ENCODE measurements around the gene AP1B1.
"Not testable (repeated sequence)": the region's sequence is repeated elsewhere in the genome, so short reads cannot be mapped to it uniquely, and the experiment has no call there.

AP1B1 gene

DNA sequence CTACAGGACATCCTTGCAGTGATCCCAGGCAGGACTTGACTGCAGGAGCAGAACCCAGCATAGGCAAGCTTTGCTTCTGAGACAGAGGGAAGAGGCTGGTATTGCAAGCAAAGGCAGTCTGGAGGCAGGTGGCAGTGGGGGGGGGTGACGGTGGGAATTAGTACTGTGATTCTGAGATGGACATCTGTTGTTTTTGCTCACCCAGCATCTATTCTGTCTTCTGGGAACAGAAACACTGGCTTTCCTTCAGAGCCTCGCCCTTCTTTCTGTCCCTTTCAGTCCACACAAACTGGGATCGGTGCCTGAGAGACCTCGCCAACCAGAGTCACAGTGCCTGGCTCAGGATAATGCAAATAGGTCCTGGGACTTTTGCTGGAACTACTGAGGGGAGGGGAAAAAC, 41.7 kb downstream of the AP1B1 start:
- DNase-seq, result no peak

DNA sequence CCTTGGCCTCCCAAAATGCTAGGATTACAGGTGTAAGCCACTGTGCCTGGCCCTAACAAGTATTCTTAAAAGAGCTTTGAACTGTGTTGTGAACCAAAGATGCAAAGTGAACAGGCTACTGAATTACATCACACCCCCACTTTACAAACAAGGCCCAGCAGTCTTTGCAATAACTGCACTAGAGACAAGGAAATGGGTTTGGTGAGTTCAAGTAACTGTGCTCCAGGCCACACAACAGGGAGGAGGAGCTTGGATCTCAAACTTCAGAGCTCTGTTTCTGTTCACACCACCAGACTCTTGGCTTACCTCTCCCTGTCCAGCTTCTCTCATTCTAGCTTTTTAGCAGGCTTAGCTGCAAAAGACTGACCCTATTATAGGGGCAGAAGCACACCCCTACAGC, 42.4 kb downstream of the AP1B1 start:
- no peak for DNase-seq

DNA sequence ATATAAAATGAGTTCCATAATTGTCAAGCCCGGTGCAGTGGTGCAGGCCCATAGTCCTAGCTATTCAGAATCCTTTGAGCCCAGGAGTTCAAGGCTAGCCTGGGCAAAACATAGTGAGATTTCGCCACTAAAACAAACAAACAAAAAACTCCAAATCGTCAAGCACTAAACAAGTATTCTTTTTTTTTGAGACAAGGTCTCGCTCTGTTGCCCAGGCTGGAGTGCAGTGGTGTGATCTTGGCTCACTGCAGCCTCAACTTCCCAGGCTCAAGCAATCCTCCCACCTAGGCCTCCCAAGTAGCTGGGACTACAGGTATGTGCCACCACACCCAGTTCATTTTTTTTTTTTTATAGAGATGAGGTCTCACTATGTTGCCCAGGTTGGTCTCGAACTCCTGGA, 43.5 kb downstream of the AP1B1 start:
- DNase-seq, result not testable (repeated sequence)

DNA sequence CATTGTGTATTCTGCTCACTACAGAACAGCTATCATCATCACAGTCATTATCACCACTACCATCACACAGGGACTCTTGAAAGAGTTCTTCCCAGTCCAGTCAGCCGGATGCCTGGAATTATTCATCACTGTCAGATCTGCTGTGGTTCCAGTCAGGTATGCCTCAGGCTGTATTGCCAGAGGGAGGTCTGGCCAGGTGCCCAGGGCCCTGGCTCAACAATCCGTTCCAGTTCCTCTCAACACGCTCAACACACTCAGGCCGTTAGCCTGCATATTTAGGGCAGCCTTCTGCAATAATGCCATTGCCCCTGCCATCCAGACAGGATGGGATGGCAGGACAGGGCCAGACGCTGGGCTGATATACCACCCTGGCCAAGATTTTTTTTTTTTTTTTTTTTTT, 44.2 kb downstream of the AP1B1 start:
- DNase-seq, result peak; percentile 98

DNA sequence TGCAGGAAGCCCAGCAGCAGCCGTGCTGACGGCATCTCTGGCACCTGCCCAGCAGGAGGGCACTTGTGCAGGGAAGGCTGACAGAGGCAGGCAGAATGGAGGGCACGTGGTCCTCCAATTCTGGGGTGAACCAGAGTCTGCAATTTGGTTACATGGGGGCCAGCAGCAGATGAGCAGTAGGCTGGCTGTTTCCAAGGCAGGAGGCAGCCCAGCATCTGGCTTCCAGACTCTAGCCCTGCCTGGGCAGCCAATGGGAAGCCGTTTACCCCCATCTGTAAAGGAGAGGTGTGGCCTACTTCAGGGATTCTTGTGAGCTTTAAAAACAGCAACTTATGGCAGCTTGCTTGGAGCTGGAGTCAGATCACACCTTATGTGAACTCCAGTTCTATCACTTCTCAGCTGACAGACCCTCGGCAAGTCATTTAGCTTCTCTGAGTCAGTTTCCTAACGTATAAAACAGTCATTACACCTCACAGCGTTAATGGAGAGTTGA, 45.0 kb downstream of the AP1B1 start:
- DNase-seq, result peak; percentile 69

DNA sequence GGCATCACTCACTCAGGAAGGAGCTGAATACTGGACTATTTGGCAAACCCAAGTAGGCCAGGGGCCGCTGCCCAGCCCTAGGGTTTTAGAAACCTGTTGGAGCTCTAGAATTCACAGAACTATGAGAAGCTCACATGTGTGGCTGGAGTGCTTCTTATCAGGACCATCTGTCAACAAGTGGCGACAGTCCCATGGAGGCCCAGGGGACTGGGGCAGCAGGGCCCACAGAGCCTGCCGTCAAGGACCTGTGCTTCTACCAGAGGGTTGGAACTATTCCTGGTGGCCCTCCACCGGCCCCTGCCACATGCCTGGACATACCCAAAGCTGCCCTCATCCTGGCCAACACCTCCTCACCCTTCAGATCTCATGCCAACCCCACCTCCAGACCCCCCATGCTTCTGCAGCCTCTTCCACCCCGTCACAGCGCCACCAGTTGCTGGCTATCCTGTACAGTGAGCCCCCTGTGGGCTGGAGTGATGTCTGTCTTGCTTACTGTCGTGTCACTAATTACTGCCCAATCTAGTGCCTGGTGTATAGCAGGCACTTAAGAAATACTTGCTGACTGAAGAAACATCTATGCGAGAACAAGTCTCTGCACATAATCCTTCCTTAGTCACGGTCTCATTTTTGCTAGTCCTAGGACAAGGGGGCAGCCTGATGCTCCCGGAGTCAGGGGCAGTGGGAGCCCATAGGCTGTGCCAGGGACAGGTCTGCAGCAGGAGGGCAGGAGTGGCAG, 45.6 kb downstream of the AP1B1 start:
- no peak for DNase-seq

DNA sequence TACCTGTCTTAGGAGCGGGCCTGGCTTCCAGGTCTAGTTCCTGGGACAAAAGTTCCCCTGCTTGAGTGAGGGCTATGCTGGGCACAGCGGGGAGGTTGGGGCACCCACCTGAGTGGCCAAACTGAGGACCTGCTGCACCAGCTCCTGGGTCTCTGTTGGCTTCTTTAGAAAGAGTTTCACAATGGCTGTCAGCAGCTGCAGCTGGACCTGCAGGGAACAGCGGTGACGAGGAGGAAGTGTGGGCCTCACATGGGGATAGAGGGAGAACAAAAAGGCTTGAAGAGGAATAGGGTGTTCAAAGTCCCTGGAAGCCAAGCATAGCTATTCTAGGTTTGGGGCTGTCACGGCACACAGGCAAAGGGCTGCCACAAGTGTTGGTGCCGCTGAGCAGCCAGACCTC, 46.2 kb downstream of the AP1B1 start:
- no peak for DNase-seq

DNA sequence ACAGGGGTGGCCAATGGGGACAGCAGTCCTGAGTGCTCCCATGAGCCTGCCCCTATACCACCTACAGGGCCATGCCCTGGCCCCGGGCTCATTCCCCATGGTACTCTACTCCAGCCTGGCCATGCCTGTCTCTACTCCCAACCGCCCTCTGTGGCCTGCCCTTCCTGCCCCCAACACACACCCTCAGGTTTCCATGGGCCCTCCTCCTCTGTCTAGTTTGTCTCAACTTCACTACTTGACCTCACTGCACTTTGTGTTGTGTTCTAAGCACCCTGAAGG, 46.6 kb downstream of the AP1B1 start:
- DNase-seq, result no peak

DNA sequence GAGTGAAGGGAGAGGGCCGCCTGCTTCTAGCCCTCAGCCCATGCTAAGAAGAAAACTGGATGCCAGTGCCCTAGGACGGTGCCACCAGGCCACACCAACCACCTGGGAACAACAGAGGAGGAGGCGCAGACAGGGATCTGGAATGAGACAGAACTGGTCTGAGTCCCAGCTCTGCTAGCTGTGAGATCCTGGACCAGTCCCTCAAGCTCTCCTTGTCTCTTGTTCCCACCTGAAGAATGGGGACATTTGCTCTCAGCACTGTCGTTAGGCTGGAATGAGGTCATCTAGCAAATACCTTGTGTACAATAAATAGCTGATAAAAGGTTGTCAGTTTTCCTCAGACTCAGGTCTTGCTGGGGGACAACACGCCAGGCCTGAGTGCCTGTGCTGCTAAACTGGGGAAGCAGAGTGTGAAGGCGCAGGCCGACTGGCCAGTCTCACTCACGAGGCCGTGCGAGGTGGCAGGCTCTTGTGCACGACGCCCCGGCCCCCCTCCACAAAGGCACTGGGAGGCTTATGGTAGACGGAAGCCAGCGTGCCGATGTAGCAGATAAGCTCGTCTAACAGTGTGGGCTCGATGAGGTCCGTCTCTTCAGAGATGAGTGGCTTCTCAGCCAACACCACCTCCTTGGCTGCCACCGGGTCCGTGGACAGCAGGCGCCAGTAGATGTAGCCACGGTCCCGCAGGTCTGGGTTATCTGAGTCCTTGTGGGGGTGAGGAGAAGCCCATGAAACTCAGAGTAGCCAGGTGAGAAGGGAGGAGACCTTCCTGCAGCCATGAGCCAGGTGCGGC, 47.1 kb downstream of the AP1B1 start:
- no peak for DNase-seq

DNA sequence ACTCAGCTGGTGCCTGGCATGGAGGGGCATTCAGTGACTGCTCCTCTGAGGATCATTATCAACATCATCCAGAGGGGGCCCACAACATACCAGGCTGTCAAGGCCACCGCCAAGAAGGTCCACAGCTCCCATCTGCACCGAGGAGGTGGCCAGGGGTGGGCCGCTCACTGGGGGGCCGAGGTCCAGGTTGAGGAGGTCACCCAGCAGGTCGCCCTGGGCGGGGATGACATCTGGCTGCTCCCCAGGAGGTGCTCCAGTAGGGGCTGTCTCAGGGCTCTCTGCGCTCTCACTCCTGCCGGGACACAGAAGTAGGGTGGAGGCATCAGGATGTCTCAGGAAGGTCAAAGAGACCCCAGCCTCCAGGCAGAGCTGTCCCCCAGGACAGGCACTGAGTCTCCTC, 47.8 kb downstream of the AP1B1 start:
- no peak for DNase-seq

DNA sequence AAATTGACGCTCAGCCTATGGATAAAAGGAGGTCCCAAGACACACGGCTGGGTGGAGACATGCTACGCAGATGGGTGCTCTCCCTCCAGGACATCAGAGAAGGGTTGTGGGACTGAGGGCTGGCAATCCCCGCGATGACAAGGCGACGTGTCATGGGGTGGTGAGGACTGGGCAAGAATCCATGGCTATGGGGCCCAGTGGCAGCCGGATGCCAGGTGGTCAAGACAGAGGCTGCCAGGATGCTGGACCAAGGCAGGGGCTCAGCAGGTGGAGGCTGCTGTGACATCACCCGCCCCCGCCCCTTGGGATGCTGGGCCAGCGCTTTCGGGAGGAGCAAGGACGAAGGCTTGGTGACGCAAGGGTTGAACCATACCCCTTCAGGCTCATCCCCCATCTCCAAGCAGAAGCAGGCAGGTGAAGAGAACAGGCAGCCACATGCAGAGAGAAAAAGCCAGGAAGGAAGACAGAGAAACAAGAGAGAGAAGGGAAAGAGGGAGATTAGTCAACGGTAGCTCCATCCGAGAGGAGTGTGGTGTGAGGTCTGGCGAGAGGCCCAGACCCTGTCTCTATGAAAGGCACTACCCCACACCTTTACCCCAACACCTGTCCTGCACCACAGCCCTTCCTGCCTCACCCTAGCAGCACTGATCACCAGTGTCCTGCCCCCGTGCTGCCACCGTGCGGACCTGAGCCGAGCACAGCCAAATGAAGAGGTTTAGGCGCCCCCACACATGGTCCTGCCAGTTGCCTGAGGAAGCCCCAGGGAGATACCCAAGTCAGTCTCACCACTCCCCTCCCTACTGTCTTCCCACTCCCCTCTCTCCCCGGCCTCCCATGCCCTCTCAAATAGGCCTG, 48.8 kb downstream of the AP1B1 start:
- DNase-seq, result no peak

DNA sequence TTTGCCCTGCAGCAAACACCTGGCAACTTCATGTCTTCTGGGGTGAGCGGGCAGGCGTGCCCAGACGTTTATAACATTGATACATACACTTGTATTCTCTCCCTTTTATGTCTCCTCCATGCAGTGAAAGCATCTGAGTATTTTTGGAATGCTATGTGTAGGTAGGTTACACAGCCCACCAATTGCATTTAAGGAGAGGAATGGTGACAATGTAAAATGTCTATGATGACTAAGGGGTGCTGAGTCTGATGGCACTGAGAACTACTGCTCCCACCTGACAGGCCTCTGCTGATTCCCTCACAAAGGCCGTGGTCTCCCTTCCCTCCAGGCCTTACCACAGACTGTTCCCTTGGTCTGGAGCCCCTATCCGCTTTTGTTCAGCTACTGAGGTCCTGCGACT, 50.0 kb downstream of the AP1B1 start:
- no peak for DNase-seq

DNA sequence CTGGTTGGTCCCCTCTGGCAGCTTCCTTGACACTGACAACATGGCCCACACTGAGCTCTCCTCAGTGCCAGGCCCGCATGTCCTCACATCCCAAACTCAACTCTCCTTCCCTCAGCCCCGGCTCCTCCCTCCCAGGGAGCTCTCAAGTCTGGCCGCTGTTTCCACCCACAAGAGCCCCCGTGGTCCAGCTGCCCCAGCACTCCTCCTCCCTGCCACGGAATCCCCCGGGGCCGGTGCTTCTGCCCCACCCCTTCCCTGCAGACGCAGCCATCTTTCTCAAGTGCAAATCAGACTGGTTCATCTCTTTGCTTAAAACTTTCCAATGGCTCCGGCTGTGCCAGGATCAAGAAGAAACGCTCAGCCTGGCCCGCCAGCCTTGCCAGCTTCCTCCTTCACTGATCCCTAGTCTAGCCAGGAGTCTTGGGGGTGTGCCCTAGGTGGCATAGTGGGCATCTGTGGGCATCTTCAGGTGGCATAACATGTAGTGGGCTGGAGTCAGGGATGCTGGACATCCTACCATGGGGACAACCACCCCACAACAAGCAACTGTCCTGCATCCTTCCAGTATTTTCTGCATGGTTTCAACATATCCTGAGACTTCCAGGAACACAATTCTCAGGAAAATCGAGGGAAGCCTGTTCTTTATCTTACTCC, 50.6 kb downstream of the AP1B1 start:
- DNase-seq, result no peak

DNA sequence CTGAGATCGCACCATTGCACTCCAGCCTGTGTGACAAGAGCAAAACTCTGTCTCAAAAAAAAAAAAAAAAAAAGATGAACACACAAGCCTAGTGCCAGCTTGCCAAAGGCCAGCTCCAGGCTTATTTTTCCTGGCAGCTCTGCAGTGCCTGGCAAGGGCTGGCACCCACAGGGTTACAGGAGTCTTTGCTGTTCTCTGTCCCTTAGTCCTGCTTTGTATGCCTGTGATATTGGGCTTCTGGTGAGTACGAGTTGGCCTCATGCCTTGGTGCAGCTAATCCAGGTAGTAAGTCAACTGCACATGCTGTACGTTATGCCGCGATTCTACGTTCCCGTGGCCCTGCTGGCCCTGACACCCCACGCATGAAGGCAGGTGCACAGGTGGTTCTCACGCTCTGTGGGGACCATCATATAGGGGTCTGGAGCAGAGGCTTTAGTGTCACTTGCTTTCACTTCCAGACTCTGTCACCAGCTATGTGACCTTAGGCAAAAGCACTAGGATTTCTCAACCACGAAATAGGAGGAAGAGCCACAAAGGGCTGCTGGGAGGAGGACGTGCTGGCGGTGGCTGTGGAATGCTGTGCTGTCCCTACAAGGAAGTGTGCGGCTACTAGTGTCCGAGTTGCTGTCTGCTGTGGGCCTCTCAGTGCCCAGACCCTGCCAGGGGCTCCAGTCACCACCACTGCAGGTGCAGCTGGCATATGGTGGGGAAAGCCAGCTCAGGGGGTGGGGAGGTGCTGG, 51.4 kb downstream of the AP1B1 start:
- no peak for DNase-seq

DNA sequence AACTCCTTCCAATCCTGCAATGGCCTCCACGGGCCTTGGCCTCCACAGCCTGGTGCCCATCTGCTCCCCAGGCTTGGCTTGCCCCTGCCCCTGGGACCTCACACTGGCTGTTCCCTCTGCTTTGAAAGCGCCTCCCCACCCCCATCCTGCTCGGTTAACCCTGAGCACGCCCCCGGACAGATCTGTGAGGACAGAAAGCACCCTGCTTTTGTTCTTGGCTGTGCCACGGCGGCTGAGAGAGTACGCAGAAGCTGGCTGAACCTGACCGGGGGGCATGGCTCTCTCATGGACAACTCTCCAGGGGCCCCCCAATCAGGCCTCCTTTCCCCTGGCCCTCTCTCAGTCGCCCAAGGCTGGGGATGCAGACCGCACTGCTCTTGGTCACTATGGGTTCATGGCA, 52.7 kb downstream of the AP1B1 start:
- DNase-seq, result no peak

DNA sequence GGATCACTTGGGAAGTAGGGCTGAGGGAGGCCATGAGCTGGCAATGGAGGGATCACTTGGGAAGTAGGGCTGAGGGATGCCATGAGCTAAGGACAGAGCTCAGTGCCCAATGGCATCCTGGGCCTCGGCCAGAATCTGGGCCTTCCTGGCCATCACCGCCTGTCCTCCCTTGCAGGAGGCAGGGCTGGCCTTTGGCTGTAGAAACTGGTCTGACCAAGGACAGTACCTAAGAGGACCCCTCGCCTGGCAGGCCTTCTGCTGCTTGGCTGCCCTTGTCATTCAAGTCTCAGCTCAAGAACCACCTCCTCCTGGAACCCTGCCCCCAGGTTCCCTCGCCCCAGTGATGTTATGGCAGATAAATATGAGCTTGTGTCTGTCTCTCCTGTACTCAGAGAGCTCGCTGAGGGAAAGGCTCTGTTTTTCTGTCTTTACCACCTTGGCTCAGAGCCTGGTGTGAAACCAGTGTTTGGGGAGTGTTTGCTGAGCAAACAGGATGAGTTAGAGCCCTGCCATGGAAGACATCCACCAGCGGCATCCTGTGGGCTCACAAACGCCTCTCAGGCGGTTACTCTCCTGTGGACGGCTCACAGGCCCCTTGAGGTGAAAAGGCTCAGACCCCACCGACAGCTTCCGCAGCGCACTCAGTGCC, 53.5 kb downstream of the AP1B1 start:
- DNase-seq, result no peak

DNA sequence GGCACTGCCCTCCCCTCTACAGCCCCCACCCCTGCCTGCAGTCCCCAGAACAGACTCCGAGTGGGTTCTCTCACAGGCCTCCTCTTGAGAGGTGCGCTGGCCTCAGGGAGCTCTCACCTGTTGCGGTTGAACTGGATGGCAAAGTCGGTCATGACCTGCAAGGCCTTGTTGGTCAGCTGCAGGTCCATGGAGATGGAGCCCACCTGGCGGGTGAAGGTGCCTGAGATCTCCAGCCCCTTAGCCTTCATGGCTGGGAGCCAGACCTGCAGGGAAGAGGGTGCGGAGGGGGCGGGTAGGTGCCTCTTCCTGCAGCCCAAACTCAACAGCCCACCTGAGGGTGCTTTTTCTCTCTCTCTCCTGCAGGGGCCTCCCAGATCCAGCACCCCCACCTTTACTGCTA, 54.2 kb downstream of the AP1B1 start:
- DNase-seq, result no peak

DNA sequence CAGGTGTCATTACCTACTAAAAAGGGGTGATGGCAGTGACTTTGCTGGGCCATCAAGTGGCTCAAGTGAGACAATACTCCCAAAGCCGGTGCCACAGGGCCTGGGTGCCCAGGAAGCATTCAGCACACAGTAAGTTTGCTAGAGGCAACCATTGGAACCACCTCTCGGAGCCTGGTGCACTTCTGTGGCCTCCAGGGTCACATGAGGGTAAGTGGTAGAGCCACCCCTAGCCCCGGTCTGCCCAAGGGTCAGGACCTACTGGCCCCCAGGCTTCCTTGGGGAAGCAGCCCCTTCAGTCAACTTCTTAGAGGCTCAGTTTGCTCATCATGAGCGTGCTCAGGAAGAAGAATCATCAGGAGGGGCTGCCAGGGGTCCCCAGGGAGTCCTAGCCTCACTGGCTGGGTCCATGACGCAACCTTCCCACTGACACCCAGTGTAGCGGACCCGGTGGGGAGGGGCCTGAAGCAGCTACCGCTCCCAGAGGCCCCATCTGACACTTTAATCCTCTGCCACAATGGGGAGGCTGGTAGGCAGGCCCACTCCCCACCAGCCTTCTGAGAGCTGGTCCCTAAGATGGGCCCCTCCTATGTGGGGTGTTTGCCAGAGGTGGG, 55.4 kb downstream of the AP1B1 start:
- no peak for DNase-seq

DNA sequence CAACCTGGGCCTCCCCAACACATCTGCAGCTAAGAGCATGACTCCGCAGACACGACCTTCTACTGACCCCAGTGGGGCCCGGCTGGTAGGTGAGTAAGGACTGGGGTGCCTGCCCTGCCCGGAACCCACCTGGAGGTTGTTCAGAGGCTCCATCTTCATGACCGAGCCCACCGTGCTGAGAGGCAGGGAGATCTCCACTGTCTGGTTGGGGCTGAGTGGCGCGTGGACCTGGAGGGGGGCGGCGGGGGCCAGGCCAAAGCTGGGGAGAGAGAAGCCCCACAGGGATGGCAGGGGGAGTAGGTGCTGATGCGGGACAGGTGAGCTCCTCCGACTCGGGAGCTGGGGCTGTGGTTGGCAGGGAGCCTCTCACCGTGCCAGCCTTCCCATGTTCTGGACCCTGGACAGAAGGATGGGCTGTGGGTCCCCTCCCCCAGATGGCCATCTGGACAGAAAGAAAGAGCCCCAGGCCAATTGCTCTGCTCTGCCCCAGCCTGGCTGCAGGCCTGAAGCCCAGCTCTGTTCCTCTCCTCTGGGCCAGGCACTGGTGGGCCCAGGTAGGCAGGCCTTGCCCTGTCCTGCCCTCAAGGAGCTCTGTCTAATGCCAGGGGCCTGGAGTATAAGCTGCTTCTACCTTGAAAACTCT, 56.6 kb downstream of the AP1B1 start:
- DNase-seq, result no peak

DNA sequence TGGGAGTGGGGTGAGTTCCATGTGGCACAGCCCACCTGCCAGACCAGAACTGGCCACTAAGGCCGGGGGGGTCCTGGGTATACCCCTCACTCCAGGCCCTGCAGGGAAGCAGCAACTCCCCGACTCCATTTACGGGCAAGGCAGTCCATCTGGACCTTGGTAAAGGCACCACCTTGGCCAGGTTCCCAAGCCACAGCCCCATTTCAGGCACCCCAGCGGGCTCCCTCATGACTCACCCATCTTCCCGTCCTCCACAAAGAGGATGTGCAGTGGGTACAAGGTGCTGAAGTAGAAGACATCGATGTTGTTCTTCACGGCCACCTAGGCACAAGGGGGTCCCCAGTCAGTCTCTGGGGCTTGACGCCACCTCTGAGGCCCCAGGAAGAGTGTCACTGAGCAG, 57.2 kb downstream of the AP1B1 start:
- peak; percentile 72 for DNase-seq

DNA sequence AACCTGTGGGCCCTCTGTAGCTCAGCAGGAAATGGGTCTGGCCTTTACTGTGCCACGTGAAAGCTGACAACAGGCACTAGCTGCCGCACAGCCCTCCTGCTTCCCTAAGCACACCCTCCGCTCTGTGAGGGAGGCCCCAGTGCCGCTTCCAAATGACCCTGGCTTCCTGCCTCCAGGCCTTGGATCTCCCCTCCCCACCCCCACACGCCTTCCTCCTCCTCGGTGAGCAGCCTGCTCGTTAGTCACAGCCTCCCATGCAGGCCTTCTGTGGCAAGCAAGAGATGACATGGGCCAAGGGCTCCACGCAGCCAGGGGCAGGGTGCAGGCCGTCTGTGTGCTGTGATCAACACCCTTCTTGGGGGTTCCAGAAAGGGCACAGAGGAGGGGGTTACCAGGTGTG, 57.6 kb downstream of the AP1B1 start:
- DNase-seq, result peak; percentile 91
